NCI-H526 treated with DMSO at 0.1 percent for 48 hours (cell line): ENCODE measurements around the gene TCEANC.

Experiments
- DNase-seq: peaks from one replicate; lab custom pipeline; 2025; lab: John Stamatoyannopoulos, UW

Gene TCEANC

GRCh38 chrX:13692771-13693231, 39.9 kb downstream of the TCEANC start:
- no peak for DNase-seq

GRCh38 chrX:13693341-13693961, 40.5 kb downstream of the TCEANC start:
- no peak for DNase-seq

DNA sequence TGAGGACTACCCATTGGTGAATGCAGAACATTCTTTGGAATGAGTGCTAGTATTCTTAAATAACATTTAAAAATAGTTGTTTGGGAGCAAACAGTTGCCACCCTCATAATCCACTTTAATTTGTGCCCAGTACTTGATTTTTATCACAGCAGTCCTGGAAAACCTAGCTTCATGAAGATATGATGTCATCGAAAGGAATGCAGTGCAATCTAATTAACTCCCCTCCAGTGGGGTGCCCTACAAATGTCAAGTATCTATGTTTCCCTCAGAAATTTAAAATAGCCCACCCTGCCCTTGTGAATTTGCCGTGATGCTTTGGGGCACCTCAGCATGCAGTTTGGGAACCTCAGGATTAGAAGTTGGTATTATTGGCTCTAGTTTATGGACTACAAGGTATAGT, 41.4 kb downstream of the TCEANC start:
- DNase-seq, result no peak

DNA sequence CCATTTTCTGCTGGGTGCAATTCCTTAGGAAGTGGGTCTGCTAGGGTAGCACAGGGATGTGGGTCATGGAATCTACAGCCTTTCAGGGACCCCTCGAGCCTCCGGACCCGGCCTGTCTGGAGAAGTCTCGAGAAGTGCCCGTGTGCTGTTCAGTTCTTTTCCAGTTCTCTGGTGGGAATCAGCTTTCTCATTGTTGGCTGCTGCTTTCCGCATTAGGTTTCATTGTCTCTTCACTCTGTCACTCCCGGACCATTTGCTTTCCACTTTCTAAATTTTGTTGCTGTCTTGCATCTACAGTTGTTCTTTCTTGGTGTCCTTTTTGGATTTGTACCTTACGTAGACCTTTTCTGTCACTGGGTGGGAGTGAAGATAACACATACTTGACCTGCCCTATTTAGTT, 42.0 kb downstream of the TCEANC start:
- no peak for DNase-seq

- DNase-seq, result no peak
These were observed 42.7 kb downstream of the TCEANC start for GRCh38 chrX:13695601-13696115.

- no peak for DNase-seq
These were observed 44.5 kb downstream of the TCEANC start for GRCh38 chrX:13697455-13697854.

GRCh38 chrX:13697976-13698375, 45.0 kb downstream of the TCEANC start:
- no peak for DNase-seq

GRCh38 chrX:13698432-13698831, 45.5 kb downstream of the TCEANC start:
- DNase-seq, result no peak

GRCh38 chrX:13699183-13699826, 46.4 kb downstream of the TCEANC start:
- no peak for DNase-seq

- no peak for DNase-seq
These were observed 47.4 kb downstream of the TCEANC start for GRCh38 chrX:13700380-13700779.

GRCh38 chrX:13702111-13702789, 49.3 kb downstream of the TCEANC start:
- DNase-seq, result no peak

DNA sequence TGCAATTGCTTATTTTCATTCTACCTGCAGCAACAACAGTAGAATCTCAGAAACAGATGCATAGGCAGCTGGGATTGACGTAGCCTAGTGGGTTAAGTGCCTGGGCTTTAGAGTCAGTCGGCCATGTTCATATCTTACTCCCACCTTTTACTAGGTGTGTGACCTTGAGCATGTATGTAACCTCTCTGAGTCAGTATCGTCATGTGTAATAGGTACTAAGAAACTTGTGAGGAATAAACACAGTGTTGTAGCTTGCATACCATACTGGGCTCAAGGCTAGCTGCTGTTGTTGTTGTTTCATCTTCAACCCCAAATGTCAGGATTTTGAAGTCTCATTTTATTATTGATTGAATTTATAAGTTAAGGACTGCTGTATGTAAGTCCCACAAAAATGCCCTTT, 50.2 kb downstream of the TCEANC start:
- no peak for DNase-seq

- DNase-seq, result no peak
These were observed 50.6 kb downstream of the TCEANC start for GRCh38 chrX:13703589-13703988.

GRCh38 chrX:13711141-13711540, 58.2 kb downstream of the TCEANC start:
- DNase-seq, result no peak
